OCI-M2 (cell line): ENCODE results near the gene CLMN.

ENCODE experiments used
- DNase-seq: peaks from one replicate; lab custom pipeline; 2025; ENCODE audit not compliant: unreplicated experiment; lab: John Stamatoyannopoulos, UW

CLMN gene

DNA sequence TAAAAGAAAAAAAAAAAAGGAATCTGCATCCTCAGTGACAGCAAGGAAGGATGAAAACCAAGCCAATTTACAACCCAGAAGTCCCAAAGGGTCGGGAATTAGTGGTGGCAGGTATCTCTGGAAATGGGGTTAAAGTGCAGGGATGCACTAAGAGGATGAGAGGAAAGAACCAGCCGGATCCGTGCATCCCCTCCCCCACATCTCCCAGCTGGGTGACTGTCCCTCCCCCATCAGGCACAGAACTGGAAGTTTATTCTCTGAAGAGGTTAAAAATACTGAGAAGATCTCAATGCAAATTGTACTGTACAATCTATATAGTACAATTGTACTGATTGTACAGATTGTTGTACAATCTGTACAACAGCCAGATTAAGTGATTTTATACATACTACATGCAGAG lies 15.4 kb downstream of the CLMN start:
- no peak for DNase-seq

DNA sequence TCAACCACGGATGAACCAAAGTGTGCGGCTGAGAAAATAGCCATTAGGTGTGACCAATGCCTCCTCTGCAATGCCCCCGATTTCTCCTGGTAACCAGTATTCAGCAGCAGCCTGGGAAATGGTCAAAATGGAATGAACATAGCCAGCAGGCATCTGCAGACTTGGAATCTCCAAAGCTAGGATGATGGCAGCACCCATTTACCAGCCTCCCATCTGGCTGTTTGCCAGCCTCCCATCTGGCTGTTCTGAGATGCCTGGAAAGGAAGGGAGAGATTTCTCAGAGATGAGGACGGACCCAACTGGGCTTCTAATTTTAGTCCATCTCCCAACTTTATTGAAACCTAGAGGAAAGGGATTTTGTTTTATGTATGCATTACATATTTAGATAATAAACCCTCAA lies 16.2 kb downstream of the CLMN start:
- DNase-seq = no peak

DNA sequence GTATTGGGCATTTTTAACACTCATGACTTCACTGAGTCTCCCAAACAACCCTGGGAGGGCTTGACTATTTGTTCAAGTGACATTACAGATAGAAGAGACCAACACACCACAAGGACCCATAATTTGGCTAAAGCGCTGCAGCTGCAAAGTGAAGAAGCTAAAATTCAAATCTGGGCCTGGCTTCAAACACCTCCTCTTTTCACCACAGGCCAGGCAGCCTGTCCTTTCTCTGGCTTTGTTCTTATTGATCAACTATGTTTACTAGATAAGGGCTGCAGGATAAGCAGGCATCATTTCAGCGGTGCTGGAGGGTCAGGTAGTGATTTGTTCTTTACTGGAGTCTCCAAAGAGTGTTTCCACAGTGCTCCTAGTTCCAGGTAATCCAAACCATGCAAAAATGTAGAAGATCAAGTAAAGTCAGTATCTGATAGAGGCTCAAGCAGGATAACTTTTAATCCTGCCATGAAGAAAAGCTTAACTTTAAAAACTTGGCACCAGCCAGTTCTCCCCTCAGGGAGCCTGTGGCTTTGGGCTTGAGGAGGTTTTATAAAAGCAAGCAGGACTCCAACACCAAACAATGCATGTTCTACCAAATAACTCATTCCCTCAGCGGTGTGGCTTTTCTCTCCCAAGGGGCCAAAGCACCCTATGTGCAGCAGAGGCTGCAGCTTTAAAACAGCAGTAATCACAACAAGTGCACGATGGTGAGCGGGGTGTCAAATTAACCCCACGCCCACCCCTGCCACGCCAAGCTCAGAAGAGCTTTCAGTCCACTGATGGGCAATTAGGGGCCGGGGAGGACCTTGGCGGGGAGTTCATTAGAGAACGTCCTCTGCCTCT lies 16.8 kb downstream of the CLMN start:
- DNase-seq = no peak

DNA sequence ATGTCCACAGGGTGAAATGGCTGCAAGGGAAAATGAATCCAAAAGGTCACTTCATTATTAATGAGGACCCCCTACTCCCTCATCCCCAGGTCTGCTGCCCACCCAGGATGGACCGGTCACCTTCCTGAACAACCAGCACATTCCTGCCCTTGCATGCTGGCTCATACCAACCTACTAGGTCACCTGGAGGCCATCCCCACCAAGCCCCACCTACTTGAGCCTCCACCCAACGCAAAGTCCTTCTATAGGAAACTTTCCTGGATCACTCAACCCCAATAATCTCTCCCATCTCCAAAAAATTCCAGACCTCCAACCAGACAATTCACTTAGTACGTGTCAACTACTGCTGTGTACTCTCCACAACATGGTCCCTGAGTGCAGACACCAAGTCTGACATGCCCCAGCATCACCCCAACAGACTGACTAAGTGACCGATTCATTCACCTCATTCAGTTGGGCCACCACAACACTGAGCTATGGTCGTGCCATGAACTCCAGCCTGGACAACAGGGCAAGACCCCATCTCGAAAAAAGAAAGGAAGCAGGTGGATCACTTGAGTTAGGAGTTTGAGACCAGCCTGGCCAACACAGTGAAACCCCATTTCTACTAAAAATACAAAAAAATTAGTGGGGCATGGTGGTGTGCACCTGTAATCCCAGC lies 18.1 kb downstream of the CLMN start:
- DNase-seq = no peak

DNA sequence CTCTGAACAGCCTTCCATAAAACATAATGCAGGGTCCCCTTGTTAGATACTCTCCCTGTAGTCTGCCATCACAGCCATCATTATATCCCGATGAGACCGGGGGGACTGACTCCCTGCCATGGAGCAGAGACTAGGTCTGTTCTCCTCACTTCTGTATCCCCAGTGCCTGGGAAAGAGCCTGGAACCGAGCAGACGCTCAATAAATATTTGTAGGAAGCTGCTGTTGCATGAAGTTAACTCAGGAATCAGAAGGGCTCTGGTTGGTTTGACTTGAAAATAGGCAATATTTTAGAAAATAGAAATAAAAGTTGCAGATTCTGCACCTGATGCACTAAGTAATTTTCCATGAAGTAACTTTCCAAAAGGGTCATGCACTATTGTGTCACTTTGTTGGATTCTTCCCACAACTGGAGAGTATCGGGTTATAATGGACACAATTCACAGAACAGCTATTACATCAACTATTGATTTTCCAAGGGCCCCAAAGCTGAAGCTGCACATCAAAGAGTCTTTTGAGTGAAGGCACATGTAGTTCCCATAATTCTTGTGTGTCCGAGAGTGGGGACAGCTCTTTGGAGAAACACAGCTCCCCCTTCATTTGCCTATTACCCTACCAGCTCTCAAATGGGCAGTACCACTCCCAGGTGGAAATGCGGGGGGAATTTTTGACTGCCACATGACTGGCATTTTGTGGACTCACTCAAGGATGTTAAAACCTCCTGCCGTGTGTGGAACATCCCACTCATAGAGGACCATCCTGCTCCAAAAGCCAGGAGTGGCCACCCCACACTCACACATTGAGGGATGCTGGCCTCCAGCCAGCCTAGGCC lies 18.8 kb downstream of the CLMN start:
- no peak for DNase-seq

DNA sequence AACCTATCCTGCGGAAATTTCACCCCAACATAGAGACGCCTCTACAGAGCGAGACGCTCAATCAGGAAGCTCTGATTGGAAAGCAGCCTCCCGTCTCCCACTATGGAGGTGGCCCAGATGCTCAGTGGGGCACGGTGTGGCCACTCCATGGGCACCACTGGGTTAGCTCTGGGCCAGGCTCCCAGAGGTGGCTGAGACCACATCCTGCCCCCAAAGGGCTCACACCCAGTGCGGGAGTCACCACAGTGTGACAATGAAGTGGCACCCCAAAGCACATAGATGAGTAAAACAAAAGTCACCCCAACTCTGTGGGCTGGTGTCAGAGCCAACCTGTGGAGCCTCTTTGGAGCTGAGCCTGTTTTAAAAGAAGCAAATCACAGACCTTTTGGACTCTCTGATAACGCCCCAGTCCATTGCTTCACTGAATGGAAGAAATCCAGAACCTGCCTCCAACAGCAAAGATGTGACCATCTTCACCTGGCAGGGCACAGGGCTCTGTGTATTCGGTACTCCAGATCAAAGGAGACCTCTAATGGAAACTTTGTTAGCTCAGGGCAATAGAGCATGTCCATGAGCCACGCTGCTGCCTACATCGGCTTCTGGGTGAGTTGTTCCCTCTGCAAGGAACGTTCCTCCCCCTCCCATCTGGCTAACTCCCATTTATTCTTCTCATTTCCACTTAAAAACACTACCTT lies 19.6 kb downstream of the CLMN start:
- no peak for DNase-seq

DNA sequence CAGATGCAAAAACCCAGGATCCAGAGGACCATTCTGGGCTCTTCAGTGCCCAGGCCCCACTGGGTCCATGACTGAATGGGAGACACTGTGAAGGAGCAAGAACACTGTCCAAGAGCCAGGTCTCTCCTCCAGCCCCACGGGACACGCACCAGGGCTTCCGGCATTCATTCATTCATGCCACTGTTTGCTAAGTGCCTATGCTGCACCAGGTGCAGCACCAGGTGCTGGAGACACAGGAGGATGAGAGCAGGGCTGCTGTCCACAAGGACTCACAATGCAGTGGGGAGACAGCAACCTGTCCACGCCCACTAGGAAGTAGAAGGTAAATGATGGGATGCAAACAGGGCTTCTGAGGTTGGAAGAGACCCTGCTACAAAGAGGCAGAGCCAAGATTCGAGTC lies 20.4 kb downstream of the CLMN start:
- no peak for DNase-seq

DNA sequence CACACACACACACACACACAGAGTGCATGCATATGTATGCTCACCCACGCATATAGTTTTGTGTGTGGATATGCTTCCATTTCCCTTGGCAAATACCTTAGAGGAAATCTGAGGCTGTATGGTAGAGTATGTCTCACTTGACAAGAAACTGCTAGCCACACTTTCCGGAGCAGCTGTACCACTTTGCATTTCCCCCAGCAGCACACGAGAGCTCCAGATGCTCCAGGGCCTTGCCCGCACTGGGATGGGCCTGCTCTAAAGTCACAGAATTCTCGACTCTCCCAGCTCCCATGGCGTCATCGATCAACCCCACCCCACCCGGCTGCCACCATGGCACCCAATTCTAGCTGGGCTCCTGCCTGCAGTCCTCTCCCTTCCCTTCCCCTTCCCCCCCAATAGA lies 21.9 kb downstream of the CLMN start:
- no peak for DNase-seq

DNA sequence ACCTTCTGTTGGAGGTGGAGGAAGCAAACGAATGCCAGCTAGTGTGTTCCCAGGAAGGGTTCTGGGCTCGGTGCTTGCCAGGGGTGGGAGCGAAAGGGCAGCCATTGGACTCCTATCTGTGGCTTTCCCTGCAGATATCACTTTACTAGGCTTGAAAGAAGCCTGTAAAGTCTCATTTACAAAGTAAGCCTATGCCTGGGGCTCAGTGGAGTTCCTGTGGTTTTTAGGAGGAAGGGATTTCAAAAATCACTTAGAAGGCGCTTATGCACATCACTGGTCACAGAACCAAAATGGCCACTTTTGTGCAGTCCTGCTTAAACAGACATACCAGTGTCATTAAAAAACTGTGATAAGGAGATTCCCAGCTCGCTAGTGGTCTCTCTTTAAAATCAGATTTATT lies 22.7 kb downstream of the CLMN start:
- DNase-seq = no peak

DNA sequence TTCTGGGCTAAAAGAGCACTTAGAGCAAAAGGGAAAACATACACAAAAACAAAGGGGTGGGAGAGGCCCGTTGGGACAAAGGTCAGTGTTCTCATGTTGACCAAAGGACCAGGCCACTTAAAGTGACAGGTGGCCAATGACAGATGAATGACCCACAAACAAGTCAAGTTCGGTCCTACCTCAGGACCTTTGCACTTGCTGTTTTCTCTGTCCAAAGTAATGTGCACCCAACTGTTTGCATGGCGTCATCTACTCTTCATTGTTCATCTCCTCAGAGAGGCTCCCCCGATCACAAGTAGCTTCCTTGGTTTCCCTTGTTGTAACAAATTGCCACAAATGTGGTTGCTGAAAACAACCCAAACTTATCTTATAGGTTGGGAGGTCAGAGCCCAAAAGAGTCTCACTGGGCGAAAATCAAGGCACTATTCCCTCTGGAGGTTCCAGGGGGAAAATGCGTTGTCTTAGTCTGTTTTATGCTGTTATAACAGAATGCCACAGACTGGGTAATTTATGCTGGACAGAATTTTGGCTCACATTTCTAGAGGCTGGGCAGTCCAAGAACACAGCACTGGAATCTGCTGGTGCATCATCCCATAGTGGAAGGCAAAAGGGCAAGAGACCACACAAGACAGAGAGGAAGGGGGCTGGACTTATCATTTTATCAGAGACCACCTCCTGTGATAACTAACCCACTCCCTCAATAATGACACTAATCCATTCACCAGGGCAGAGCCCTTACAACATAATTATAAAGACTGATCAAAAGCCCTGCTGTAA lies 23.9 kb downstream of the CLMN start:
- DNase-seq = no peak

DNA sequence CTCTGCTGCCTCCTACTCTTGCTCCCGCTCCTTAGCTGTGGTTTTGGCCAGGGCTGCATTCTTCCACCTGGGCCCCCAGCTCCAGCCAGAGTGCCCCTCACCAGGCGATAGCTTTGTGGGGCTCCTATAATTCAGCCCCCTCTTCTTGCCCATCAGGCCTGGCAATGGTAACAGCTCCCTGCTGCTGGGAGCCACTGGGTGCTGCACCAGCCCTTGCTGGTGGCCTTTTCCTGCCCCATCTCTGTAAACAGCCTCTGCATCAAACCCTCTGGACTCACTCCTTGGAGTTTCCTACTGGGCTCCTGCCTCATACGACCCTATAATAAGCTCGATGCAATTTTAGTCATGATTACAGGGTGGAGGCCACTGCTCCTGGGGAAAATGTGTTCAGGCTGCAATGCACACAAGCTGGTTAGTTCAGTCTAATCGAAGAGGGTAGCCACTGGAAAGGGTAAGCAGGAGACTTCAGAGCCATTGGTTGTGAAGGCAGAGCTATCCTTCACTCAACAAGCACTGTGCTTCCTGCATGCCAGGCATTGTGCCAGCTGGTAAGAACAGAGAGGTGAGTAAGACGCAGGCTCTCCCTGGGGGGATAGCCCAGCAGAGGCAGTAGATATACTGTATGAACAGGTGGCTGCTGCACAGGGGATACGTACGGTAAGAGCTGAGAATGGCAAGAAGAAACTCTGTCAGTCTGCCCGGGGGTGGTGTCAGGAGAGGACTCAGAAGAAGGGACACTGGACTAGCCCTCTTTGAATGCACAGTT lies 24.7 kb downstream of the CLMN start:
- DNase-seq = no peak

DNA sequence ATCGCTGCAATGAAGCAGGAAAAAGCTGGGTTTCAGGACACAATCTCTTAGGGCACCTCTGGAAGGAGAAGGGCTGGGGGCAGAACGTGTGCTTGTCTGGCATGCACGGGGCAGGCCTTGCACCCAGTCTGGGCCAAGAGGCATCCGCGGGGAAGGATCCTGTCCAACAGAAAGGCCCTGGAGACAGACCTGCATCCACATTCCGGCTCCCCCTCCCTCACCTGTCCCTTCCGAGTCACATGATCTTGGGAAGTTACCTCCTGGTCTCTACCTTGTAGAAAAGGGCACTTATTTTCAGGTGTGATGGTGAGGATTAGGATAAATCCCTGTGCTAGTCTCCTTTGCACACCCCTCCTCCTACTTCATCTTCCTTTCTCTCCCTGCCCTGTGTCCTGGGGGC lies 25.4 kb downstream of the CLMN start:
- DNase-seq = no peak

DNA sequence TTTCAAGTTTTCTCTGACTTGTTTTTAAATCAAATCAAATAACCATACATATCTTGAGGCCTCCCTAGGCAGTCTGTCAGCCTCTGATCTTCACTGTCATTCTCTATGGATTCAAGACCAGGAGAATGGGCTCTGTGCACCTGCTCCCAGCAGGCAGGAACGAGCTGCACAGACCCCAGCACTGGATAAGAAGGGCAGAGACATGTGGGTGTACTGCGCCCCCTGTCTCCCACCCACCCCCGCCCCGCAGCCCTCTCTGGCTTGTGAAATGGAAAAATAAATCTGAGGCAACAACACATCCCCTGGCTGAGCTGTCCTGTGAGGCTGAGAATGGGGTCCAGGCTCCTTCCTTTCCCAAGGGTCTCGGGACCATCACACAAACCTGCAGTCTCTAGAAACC lies 26.3 kb downstream of the CLMN start:
- no peak for DNase-seq

DNA sequence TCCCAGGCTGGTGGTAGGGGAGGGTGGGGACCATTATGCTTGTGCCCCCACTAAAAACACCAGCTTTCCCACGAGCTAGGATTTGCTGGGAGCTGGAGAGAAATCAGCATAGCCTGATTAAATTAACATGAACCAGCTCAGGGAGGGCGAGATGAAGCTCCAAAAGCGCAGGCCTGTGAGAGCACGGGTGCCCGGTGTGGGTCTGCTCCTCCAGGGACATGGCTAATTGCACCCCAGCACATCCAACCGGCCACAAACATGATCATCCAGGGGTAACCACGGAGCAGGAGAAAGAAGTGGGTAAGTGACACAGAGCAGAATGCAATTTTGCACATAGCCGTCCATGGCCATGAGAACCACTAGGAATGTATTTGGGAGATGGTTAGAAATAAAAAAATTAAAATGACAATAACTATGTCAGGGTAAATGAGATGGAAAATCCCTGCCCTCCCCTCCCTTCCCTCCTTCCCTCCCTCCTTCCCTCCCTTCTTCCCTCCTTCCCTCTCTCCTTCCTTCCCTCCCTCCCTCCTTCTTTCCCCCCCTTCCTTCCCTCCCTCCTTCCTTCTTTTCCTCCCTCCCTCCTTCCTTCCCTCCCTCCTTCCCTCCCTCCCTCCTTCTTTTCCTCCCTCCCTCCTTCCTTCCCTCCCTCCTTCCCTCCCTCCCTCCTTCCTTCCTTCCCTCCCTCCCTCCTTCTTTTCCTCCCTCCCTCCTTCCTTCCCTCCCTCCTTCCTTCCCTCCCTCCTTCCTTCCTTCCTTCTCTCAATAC lies 26.9 kb downstream of the CLMN start:
- DNase-seq = no peak

DNA sequence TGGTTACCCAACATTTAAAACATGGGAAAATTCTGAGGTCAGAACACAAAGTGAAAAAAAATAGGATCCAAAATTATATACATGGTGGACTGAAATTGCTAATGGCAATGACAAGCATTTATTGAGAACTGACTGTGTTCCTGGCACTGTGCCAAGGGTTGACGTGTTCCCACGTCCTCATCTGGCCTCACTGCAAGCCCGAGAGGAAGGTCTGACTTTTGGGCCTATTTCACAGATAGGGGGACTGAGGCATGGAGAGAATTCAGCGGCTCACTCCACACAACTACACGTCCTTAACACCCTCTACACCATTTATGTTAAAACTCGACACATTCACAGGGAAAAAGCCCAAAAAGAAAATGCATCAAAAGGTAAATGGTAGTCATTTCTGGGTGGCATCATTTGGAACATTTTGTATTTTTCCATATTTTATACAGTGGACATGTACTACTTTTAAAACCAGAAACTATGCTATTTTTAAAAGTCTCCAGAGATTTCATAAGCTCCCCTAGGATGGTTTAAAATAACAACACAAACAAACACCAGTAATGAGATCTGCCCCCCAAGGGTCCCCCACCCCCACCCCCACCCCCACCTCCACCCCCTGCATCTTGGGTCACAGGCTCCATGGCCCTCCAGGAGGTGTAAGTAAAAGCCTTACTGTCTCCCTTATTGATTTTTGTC lies 27.7 kb downstream of the CLMN start:
- no peak for DNase-seq

DNA sequence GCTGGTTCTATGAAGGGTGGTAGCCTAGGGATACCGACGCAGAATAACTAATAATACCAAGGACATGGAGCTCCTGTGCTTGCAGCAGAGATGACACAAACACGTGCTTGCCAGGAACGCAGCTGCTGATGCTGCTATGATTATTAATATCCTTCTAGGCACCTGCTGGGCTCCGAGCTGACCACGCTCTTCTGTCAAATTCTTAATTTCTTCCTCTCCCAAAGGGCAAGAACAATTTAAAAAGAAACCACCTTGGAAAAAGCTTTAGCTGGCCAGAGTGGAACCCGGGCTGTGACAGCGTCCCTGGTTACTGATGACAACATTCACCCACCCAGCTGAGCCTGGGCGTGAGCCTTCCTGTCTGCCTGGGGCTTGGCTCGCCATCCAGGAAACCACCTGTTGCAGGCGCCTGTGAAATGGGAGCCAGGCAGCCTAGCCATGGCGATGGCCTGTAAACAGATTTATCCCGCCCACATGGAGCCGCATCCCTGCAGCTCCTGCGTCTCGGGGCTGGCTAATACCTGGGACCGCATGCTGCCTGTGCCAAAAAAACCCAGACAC lies 28.8 kb downstream of the CLMN start:
- DNase-seq = no peak

DNA sequence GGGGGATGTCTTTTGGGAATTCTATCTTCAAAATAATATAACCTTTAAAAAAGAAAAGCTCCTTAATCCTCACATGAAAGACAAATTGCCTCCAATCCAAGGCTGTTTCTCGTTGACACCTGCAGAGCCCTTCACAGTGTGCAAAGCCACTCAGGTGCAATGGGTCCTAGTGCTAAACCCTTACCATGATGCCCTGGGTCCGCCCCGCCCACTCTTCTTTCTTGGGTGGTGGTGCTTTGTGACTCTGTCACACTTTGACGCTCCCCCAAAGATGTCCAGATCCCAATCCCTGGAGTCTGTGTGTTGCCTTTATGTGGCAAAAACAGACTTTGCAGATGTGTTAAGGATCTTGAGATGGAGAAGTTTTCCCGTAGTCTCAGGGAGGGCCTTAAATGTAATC lies 29.7 kb downstream of the CLMN start:
- DNase-seq = no peak

DNA sequence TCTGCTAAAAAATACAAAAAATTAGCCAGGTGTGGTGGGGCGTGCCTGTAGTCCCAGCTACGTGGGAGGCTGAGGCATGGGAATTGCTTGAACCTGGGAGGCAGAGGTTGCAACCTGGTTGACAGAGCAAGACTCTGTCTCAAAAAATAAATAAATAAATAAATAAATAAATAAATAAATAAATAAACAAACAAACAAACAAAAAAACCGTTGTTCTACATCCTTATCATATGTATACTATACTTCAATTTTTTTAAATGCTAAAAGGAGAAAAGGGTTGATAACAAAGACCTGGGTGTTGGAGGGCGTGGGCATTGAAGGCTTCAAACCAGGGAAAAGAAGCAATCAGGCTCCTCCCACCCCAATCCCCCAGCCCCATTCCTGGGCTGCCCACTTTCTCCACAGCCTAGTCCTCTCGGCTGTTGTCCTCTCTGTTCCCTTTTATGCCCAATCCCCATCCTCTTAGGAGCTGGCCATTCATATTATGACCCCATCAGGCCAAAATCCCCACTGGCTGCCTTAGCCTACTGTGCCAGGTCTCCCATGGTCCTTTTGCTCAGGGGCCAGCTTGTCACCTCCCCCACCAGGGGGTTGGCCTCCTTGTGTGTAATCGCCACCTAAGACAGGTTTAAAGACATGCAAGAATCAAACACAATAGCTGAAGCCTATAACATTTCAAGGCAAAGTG lies 30.2 kb downstream of the CLMN start:
- DNase-seq = no peak
